GM12865 (cell line): Measurements from ENCODE around the gene INF2.

Experiments used
- DNase-seq: peaks from one replicate; pipeline ENCODE4 v3.0.0; 2010; ENCODE audit warnings: low read depth
- H3K4me3 ChIP-seq: 2 replicates; pipeline ENCODE4 v1.5.1; 2011; ENCODE audit warnings: mild to moderate bottlenecking, low read depth, low read length, control low read depth
- CTCF ChIP-seq: IDR thresholded peaks from 2 replicates; pipeline ENCODE4 v1.5.1; 2011; ENCODE audit warnings: low read length, control low read depth, low read depth, inconsistent platforms; ENCODE audit not compliant: insufficient read depth; ENCODE audit errors: missing control alignments

INF2 gene

GRCh38 chr14:104687601-104688504, 1.6 kb upstream of the INF2 start:
- no peak for TF ChIP-seq CTCF
- no peak for DNase-seq
- no peak overlapping the region for H3K4me3 ChIP-seq

- DNase-seq = peak; percentile 38
- TF ChIP-seq CTCF = no peak
- H3K4me3 ChIP-seq = no peak overlapping the region
Observed at GRCh38 chr14:104688505-104689108, 811 bp upstream of the INF2 start.

GRCh38 chr14:104689881-104690711, 678 bp downstream of the INF2 start:
- TF ChIP-seq CTCF = no peak
- H3K4me3 ChIP-seq = peak overlapping the region; percentile 92
- DNase-seq = no peak

GRCh38 chr14:104690861-104691455, 1.5 kb downstream of the INF2 start:
- TF ChIP-seq CTCF = no peak
- DNase-seq = no peak
- H3K4me3 ChIP-seq = peak overlapping the region; percentile 92

GRCh38 chr14:104691546-104692260, 2.3 kb downstream of the INF2 start:
- DNase-seq = no peak
- no peak overlapping the region for H3K4me3 ChIP-seq
- TF ChIP-seq CTCF = no peak
